Ishikawa (cell line): ENCODE data around the gene SLAIN2.

Source experiments
- CEBPB ChIP-seq: IDR thresholded peaks from 2 replicates; pipeline ENCODE4 v1.6.1; 2012
- CREB1 ChIP-seq: IDR thresholded peaks from 2 replicates; pipeline ENCODE4 v1.6.1; 2012; ENCODE audit warnings: low read depth
- EGR1 ChIP-seq: IDR thresholded peaks from 2 replicates; pipeline ENCODE4 v1.6.1; 2012
- EP300 ChIP-seq: IDR thresholded peaks from 2 replicates; pipeline ENCODE4 v1.6.1; 2012; ENCODE audit warnings: borderline replicate concordance
- MAX ChIP-seq: IDR thresholded peaks from 2 replicates; pipeline ENCODE4 v1.6.1; 2012
- NFIC ChIP-seq: IDR thresholded peaks from 2 replicates; pipeline ENCODE4 v1.6.1; 2012
- RAD21 ChIP-seq: IDR thresholded peaks from 2 replicates; pipeline ENCODE4 v1.6.1; 2012; ENCODE audit warnings: low read depth
- REST ChIP-seq: IDR thresholded peaks from 2 replicates; pipeline ENCODE4 v1.6.1; 2012; ENCODE audit warnings: low read depth, mild to moderate bottlenecking
- TAF1 ChIP-seq: IDR thresholded peaks from 2 replicates; pipeline ENCODE4 v1.6.1; 2012; ENCODE audit warnings: low read depth, mild to moderate bottlenecking
- TCF12 ChIP-seq: IDR thresholded peaks from 2 replicates; pipeline ENCODE4 v1.6.1; 2012; ENCODE audit warnings: low read depth
- TEAD4 ChIP-seq: IDR thresholded peaks from 2 replicates; pipeline ENCODE4 v1.6.1; 2012
- USF1 ChIP-seq: IDR thresholded peaks from 2 replicates; pipeline ENCODE4 v1.6.1; 2012
- YY1 ChIP-seq: IDR thresholded peaks from 2 replicates; pipeline ENCODE4 v1.6.1; 2012; ENCODE audit warnings: low read depth
- ZBTB7A ChIP-seq: IDR thresholded peaks from 2 replicates; pipeline ENCODE4 v1.6.1; 2012; ENCODE audit warnings: low read depth

GRCh38 chr4:48405924-48406323, 64.6 kb downstream of the SLAIN2 start:
- no peak for TF ChIP-seq MAX
- no peak for TF ChIP-seq REST
- TF ChIP-seq NFIC = no peak
- TF ChIP-seq EGR1 = no peak
- TF ChIP-seq YY1 = no peak
- no peak for TF ChIP-seq EP300
- TF ChIP-seq RAD21 = no peak
- TF ChIP-seq ZBTB7A = no peak
- no peak for TF ChIP-seq USF1
- no peak for TF ChIP-seq TCF12
- no peak for TF ChIP-seq TAF1
- no peak for TF ChIP-seq TEAD4
- no peak for TF ChIP-seq CREB1
- no peak for TF ChIP-seq CEBPB
